ENCODE data around the gene LTA4H. TPM values are rescaled to one million over a fixed set of nuclear protein-coding genes. Genes with fewer than 3 reads are reported as not detected.
A peak's percentile ranks its signal among the peaks of the same experiment; 100 is the strongest.

Gene LTA4H
- total RNA-seq, 1 donor from 2014 or later = 117 TPM

DNA sequence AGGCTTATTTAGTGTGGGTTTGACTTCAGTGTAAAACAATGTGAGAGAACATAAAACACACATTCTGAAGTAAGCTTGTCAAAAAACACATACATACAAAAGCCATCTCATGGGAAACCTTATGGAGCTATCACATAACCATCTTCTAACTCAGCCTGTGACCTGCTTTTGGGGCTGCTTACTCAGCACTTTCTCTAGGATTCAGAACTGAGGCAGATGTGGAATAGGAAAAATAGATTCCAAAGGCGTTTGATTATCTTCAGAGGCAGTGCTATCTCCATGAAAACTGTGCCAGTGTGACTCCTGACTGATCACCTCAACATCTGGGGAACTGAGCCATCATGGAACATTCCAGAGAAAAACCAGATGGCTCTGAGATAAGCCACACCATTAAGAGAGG, 52.8 kb downstream of the LTA4H start:
- no peak for DNase-seq (ENCODE audit: extremely low spot score, unreplicated experiment)
- Mint-ChIP-seq H3K27ac (no peak overlapping the region), H3K36me3 (no peaks in the 10 kb centered on the region), H3K4me3 (no peak overlapping the region), H3K9me3 (no peaks in the 10 kb centered on the region), H3K4me1 (ENCODE audit: unreplicated experiment) (peaks cover 12% of the 10 kb centered on the region), H3K27me3 (no peaks in the 10 kb centered on the region)
- TF ChIP-seq, protein P1, sequence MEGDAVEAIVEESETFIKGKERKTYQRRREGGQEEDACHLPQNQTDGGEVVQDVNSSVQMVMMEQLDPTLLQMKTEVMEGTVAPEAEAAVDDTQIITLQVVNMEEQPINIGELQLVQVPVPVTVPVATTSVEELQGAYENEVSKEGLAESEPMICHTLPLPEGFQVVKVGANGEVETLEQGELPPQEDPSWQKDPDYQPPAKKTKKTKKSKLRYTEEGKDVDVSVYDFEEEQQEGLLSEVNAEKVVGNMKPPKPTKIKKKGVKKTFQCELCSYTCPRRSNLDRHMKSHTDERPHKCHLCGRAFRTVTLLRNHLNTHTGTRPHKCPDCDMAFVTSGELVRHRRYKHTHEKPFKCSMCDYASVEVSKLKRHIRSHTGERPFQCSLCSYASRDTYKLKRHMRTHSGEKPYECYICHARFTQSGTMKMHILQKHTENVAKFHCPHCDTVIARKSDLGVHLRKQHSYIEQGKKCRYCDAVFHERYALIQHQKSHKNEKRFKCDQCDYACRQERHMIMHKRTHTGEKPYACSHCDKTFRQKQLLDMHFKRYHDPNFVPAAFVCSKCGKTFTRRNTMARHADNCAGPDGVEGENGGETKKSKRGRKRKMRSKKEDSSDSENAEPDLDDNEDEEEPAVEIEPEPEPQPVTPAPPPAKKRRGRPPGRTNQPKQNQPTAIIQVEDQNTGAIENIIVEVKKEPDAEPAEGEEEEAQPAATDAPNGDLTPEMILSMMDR (conservative IDR thresholded peaks at IDR 0.05) = no peak

- Mint-ChIP-seq H3K27me3 (no peaks in the 10 kb centered on the region), H3K27ac (no peak overlapping the region), H3K9me3 (no peaks in the 10 kb centered on the region), H3K36me3 (no peaks in the 10 kb centered on the region), H3K4me1 (ENCODE audit: unreplicated experiment) (no peaks in the 10 kb centered on the region), H3K4me3 (no peak overlapping the region)
- DNase-seq (ENCODE audit: extremely low spot score, unreplicated experiment) = peak; percentile 34
- TF ChIP-seq, protein P1 (conservative IDR thresholded peaks at IDR 0.05) = no peak
Observed at GRCh38 chr12:95980437-95980836, 55.0 kb downstream of the LTA4H start.

GRCh38 chr12:95978774-95979173, 56.6 kb downstream of the LTA4H start:
- no peak for DNase-seq (ENCODE audit: extremely low spot score, unreplicated experiment)
- Mint-ChIP-seq H3K27ac (no peak overlapping the region), H3K9me3 (no peaks in the 10 kb centered on the region), H3K36me3 (peaks cover 4% of the 10 kb centered on the region), H3K4me3 (no peak overlapping the region), H3K4me1 (ENCODE audit: unreplicated experiment) (peaks cover 5% of the 10 kb centered on the region), H3K27me3 (no peaks in the 10 kb centered on the region)
- TF ChIP-seq, protein P1 (conservative IDR thresholded peaks at IDR 0.05) = no peak

- Mint-ChIP-seq H3K4me3 (no peak overlapping the region), H3K27me3 (no peaks in the 10 kb centered on the region), H3K27ac (no peak overlapping the region), H3K9me3 (no peaks in the 10 kb centered on the region), H3K36me3 (peaks cover 4% of the 10 kb centered on the region), H3K4me1 (ENCODE audit: unreplicated experiment) (peaks cover 6% of the 10 kb centered on the region)
- DNase-seq (ENCODE audit: extremely low spot score, unreplicated experiment) = peak; percentile 4
- TF ChIP-seq, protein P1 (conservative IDR thresholded peaks at IDR 0.05) = no peak
Observed at GRCh38 chr12:95978351-95978750, 57.0 kb downstream of the LTA4H start.

DNA sequence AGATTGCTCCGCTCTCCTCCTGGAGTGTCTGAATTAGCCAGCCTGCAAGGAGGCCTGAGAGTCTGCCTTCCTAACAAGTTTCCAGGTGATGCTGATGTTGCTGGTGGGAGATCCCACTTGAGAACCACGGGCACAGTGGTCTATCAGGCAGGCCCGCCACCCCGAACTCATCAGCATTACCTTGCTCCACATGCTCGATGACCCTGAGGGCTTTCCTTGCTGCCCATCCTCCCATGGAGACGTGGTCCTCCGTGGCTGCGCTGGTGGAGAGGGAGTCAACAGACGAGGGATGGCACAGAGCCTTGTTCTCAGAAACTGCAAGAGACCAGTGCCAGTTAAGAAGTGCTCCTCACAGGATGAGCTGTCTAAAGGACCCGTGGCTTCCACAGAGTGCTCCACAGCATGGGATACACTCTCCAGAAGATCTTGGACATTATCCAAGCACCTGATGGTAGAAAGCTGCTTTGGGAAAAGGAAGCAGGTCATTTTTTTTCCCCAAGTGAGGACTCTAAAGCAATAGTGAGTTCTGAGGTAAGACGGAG, 57.6 kb downstream of the LTA4H start:
- H3K4me1 Mint-ChIP-seq (ENCODE audit: unreplicated experiment) = peaks cover 11% of the 10 kb centered on the region
- DNase-seq (ENCODE audit: extremely low spot score, unreplicated experiment) = peak; percentile 22

More for the DNA sequence above, 57.6 kb downstream of the LTA4H start:
- Mint-ChIP-seq H3K27me3 (no peaks in the 10 kb centered on the region), H3K9me3 (no peaks in the 10 kb centered on the region), H3K27ac (no peak overlapping the region), H3K36me3 (peaks cover 4% of the 10 kb centered on the region), H3K4me3 (no peak overlapping the region)
- TF ChIP-seq, protein P1 (conservative IDR thresholded peaks at IDR 0.05) = no peak
